LNCaP clone FGC (cell line): ENCODE results near the gene PTMS.

ENCODE experiments used
- DNase-seq: peaks from one replicate; pipeline ENCODE4 v3.0.0-alpha.2; 2011; ENCODE audit warnings: low read depth
- H3K4me3 ChIP-seq: 2 replicates; pipeline ENCODE4 v1.5.1; 2011; ENCODE audit warnings: mild to moderate bottlenecking, low read depth, low read length, control low read depth
- CTCF ChIP-seq: IDR thresholded peaks from 2 replicates; pipeline ENCODE4 v1.5.1; 2012; ENCODE audit warnings: mild to moderate bottlenecking; ENCODE audit not compliant: control insufficient read depth, insufficient read depth; ENCODE audit errors: extremely low read depth

PTMS gene

GRCh38 chr12:6784296-6784695, 18.1 kb downstream of the PTMS start:
- DNase-seq = no peak
- H3K4me3 ChIP-seq = no peak overlapping the region
- TF ChIP-seq CTCF = no peak

GRCh38 chr12:6784761-6785160, 18.6 kb downstream of the PTMS start:
- no peak for TF ChIP-seq CTCF
- no peak overlapping the region for H3K4me3 ChIP-seq
- no peak for DNase-seq

DNA sequence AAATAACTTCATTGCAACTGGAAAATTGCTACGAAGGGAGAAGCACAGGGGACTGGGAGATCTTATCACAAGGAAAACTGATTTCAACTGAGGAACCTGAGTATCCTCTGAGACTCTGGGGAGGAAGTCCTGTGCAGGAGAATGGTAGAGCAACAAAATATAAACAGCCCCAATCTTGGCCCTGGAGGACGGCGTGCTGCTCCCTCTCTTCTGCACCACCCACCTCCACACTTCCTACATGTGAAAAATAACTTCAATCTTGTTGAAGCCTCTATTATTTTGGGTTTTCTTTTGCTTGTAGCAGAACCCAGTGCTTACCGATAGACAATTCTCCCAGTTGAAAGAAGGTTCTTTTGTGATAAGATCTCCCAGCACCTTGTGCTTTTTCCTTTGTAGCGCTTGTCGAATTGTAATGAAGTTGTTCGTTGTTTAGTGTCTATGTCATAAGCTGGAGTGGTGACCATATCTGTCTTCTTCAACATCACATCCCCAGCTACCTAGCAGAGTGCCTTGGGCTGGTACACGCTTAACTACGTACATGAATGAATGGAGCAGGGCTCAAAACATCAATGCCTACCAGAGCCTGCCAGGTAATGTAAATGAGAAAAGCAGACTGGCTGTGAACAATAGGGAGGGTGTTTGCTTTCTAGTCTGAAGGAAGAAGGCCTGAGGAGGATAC, 20.4 kb downstream of the PTMS start:
- no peak for DNase-seq

DNA sequence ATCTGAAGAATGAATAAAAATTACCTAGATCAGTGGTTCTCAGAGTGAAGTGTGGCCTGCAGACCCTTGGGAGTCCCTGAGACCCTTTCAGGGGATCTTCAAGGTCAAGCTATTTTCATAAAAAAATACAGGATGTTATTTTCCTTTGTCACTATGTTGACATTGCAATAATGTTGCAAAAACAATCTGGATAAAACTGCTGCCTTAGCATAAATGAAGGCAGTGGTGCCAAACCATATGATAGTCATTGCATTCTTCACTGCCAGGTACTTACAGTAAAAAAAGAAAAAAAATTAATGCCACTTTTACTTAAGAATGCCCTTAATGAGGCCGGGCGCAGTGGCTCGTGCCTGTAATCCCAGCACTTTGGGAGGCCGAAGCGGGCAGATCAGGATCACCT, 21.1 kb downstream of the PTMS start:
- no peak overlapping the region for H3K4me3 ChIP-seq
- no peak for TF ChIP-seq CTCF
- DNase-seq = no peak

More for the DNA sequence above, 20.4 kb downstream of the PTMS start:
- TF ChIP-seq CTCF = no peak
- H3K4me3 ChIP-seq = no peak overlapping the region

- no peak within 1 kb of the TSS for H3K4me3 ChIP-seq
- no peak for DNase-seq
- no peak for TF ChIP-seq CTCF
Observed at GRCh38 chr12:6788972-6789924, 23.1 kb downstream of the PTMS start, which contains the start of gene CD4. CD4 (plus strand) TSS chr12:6789528; CDS start chr12:6800139, 10,611 bp downstream.

- TF ChIP-seq CTCF = no peak
- no peak for DNase-seq
- no peak overlapping the region for H3K4me3 ChIP-seq
Observed at GRCh38 chr12:6790496-6791150, 24.5 kb downstream of the PTMS start.
